DMS79 treated with DMSO at 0.1 percent for 48 hours (cell line): ENCODE measurements around the gene AUTS2.
A peak's percentile ranks its signal among the peaks of the same experiment; 100 is the strongest.

Experiments
- DNase-seq: peaks from one replicate; lab custom pipeline; 2025; lab: John Stamatoyannopoulos, UW

AUTS2 gene

DNA sequence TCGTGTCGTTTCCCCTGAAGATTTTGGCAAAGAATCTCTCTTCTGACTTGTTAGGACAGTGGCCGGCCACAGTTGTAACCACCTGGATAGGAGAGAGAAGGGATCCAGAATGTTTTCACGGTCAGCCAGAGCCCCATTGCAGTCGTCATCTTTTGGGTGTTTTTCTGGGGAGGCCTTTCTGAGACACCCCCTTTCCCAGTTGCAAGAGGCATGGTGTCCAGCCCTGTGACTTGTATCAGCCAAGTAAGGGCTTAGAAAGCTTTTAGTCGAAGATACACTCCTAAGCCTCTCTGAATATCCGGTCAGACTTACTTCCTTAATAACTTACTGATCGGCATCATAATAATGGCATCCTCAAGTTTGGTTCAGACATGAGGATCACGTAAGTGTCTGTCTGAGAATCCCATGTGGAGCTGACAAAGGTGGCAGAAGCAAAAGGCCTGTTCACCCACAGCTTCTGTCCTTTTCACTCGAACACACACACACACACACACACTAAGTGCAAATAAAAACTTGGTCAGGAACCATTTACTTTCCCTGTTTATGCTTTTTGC is 1098.0 kb downstream of the AUTS2 start:
- peak; percentile 37 for DNase-seq

DNA sequence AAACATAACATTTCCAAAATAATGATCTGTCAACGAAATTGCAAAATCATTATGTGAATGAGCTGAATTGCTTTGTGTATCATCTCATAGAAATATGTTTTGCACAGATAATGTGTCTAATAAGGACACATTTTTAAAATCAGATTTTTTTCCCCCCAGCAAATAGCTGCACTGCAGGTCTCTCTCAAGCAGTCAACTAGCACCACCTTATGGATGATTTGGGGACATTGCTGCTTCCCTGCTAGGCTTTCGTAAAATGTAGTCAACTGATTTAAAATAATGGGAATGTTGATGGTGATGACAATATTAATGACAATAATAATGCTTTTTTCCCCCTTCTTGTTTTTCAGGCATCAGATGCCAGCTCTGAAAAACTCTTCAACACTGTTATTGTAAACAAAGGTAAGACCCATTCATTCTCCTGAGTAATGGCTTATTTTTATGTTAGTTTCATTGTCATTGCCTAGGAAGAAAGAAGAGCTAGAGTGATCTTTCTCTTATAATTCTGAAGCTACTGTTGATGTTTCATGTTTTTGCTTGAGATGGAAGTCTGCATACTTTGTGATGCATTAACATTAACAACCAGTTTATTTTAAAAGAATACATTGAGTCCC is 1100.1 kb downstream of the AUTS2 start:
- DNase-seq: peak; percentile 76

DNA sequence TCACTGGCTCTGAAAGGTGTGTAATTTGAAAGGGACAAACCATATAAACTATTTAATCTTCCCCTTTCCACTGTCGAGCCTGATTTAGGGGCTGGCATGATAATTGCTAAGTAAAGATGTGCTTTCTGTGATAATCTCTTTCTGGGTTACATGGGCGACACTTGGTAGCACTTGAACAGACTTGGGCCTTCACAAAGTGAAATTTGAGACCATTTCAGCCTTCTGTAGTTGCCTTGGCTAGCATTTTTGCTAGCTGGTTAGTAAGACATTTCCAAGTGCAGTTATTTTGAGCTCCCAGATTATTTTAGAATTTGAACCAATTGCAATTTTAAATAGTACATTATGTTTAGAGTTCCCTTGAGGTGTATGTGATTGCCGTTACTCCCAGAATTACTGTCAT is 1101.0 kb downstream of the AUTS2 start:
- no peak for DNase-seq

DNA sequence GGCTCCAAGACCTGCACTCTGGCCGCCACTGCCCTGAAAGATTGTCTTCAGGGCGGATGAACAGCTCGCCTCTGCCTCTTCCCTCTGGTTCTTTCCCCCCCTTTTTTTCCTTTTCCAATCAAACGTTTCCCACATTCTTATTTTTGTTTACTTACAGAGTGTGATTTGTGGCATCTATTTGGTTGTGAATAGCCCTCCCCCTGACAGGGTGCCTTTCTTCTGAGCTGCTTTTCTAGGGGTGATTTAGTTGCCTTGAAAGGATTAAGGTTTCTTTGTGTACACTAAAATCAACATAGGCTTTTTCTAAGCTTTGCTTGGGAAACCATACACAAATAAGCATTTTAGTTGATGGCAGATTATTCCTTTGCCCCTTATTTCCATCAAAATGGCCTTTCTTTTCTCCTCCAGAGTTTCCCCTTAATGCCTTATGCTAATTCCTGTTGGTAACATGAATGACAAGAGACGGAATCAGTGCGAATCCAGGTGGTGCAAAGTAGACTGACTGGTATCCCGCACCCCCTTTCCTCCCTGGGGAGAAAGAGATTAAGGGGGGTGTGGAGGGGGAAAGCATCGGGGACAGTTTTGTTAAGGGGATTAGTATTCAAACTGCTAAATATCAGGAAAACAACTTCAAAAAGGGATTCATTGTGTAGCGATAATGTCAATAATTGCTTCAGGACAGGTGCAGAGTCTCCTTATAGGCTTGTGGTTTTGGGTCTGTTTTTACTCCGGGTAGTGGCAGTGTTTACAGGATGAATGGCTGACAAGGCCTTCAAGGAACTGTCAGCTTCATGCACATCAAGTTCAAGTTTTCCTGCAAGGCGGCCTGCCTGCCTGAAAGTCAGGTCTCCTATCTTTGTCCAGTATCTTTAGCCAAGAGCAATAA is 1102.0 kb downstream of the AUTS2 start:
- DNase-seq: no peak

DNA sequence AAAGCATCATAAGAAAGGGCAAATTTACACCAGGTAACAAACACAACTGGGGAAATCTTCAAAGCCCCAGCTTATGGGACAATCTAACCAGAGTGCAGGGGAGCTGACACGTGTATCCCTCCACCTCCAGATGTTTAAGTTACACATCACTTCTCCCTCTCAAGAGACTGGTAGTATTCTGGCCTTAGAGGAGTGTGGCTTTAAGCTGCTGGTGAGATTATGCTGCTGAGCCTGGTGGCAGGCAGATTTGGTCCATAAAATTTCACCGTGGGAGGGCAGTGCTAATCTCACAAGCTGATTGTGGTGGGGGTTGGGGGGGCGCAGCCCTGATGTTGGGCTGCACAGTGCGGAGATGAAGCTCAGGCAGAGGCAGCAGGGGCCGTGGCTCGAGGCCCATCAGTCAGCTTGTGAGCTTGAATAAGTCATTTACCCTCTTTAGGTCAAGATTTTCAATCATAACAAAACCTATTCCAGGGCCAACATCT is 1102.7 kb downstream of the AUTS2 start:
- no peak for DNase-seq

DNA sequence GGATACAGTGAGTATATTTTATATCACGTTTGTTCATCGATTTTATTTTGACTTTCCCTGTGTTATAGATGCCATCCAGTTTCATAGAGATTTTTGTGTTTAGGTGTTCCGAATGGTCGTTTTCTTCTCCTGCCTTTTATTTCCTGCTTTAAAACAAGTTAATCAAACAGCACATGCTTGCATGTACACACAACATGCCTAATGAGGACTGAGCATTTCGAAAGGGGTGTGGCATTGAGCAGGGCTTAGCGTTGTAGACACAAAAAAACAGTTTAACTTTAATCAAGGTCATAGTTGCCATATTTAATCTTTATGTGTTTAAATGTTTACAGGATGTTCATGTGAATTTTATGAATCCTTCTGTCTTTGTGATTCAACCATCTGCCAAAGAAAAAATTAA is 1103.2 kb downstream of the AUTS2 start:
- DNase-seq: no peak

DNA sequence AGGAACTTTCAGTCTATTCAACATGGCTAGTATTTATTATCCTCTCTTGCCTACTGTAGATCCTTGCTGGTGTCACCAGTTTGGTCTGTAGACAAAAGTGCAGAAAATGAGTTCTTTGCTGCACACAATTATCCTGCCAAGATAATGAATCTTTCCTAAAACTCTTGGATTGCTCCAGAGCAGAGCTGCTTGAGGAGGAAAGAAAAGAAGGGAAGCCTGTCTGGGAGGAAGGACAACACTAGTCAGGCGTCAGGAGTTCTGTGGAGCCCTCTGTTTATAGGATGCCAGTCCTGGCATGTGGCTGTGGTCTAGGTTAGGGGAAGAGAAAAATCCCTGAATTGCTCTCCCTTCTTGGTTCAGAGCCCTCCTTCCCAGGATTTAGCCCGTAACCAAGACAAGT is 1103.7 kb downstream of the AUTS2 start:
- DNase-seq: no peak

DNA sequence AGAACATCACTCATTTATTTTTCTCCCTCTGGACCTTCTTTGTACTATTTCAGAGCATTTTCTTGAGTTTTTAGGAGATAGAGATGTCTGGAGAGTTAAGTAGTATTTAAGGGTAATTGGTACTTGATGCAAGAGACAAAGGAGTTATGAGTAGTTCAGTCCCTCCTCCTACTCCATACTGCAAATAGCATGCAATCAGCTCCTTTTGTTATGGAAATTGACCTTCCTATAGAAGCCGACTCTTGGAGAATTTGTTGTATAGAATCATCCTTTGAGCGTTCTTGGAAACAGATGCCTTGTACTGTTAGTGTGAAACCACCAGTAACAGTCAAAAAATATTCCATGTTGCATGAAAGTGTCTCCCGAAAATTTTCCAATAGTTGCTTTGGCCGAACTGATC is 1105.5 kb downstream of the AUTS2 start:
- no peak for DNase-seq

DNA sequence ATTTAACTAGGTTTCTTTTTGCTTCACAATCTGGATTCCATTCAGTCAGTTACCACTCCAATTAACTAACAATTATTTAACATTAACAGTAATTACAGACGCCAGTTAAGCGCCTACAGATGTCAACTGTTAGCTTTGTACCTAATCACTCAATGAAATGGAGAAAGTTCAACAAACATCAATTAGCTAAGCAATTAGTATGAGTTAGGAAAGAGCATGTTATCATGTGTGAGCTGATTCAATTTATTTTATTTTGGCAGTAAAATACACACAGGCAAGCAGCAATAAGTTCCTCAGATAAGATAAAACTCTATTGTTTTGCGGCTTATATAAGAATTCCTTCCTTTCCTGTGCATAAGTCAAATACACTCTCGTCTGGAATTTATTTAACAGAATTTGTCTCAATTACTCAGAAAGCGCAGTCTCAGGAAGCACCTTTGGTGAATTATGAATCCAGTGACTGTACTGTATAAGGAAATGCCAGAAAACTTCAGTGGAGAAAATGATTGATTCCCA is 1106.6 kb downstream of the AUTS2 start:
- DNase-seq: no peak

DNA sequence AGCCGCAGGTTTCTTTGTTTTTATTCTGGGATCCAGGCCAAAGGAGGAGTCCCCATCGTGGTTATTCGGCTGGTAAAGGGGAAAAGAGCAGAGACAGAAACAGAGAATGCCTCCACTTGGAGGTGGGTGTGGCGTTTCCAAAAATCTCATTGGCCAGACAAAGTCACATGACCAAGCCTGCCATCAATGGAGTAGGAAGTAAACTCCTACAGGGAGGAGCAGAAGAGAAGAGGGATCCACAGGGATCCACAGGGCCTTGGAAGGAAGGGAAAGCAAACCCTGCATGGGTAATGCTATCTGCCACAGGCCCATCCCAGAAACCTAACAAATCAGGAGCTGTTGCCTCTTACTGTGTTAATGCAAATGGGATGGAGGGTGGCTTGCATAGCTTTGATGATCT is 1107.9 kb downstream of the AUTS2 start:
- no peak for DNase-seq

DNA sequence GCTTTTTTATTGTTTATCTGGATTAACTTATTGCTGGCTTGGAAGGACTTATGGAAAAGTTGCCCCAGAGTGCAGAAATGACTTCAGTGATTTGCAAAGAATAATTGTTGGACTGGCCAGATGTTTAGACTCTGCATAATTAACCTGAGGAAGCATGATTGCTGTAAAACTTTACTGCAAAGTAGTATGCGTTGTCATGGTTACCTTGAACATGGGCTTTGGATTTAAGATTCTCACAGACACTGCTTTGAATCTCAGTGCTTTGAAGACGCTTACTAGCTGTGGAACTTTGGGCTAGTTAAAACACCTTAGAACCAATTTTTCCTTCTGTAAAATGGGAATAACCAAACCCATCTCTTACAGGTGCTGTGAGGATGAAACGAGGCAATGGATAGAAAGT is 1108.4 kb downstream of the AUTS2 start:
- DNase-seq: no peak

DNA sequence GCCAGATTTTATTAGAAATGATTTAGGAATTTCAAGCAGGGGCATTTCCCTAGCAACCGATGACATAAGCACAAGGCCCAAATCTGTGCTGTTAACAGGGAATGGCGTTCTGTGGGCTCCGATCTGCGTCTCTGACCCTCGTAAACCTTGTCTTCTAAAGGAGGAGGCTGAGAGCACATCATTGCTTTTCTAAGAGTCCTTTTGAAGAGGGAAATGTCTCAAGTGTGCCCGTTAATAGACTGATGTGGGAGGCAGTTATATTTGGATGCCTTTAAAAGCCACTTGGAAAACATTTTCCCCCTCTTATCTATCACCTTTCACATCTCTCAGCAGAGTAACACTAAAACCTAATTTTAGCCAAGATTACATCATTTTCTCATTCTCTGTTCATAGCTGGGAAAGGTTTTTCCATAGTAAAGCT is 1109.6 kb downstream of the AUTS2 start:
- DNase-seq: peak; percentile 98

DNA sequence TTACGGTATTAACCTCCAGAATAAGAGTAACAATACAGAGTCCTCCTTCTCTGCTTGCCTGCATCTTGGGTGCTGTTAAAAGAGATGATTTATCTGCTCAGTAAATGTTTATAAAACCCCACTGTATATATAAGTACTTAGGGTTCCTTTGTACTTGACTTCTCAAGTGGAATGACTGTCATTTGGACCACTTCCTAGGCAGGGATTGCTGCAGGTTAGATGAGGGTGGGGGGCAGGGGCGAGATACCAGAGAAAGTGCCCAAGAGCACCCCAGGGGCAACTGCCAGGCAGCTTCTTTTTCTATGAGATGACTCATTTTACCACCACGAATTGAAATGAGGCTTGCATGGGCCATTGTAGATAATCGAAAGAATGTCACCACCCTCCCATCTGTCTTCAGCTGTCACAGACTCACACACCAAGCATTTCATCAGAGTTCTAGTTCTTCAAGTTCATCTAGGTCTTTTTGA is 1111.8 kb downstream of the AUTS2 start:
- peak; percentile 70 for DNase-seq

DNA sequence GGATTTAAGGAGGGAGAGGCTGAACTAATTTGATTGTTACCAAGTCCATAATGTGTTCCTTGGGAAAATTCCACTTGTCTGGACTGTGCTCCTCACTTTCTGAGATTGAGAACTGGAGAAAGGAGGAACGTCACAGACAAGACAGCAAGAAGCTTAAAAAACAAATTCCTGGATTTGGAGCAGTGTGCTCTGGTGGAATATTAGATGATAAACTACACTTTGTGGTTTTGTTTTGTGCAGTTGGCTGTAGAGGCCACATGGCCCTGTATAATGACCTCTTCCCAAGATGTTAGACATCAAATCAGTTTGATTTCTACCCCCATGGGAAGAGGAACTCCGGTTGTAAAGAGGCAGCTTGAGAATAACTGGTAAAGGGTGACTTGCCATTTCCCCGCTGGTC is 1112.4 kb downstream of the AUTS2 start:
- DNase-seq: no peak

DNA sequence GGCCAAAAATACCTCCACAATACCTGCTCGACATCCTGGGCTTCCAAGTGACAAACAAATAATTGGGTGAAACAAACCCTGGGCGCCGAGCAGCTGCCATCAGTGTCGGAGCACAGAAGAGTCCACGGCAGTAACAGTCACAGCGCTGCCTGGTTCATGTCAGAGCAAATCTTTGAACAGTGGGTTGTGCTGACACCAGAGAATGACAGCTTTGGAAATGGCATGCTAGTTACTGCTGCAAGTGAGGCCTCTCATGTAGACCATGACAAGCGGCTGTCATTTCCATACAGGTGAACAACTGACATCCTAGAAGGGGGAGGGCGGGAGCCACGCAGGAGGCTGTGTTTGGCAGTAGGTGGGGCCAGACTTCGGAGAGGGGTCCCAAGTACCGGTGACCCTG is 1113.2 kb downstream of the AUTS2 start:
- no peak for DNase-seq

DNA sequence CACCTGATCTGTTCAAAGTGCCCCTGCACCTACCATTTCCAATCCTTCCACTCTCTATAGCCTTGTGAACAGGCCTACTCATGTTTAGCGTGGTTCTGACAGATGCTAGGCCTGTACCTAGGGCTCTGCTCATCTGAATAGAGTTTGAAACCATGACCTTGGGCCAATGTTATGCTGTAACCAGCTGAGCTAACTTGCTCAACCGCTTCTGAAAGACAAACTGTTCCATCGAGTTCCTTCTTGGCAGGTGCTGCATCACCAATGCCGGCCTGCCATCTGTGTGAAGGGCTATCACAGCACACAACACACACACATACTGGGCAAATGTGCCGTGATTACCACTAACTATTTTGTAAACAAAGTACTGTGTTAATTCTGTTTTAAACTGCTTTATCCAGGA is 1114.7 kb downstream of the AUTS2 start:
- DNase-seq: no peak

DNA sequence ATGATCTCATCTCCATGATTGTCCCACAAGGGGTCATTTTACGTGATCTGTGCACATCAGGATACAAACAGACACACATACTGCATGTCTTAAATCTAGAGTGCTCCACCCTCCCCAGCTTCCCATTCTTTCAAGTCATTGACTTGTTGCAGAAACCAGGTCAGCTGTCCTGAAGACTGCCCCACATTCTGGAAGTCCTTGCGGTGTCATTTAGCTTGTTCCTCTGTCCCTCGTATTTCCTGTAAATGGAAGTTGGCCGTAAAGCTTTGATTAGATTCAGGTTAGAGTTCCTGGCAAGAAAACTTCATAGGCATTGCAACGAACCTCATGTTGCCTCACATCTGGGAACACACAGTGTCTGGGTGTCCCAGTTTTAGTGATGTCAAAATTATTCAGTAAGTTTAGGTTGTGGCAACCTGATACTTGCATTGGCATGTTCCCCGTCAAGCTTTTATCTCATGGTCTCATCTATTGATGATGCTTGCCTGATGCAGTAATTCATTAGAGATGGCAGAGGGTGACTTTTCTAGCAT is 1116.3 kb downstream of the AUTS2 start:
- DNase-seq: no peak

DNA sequence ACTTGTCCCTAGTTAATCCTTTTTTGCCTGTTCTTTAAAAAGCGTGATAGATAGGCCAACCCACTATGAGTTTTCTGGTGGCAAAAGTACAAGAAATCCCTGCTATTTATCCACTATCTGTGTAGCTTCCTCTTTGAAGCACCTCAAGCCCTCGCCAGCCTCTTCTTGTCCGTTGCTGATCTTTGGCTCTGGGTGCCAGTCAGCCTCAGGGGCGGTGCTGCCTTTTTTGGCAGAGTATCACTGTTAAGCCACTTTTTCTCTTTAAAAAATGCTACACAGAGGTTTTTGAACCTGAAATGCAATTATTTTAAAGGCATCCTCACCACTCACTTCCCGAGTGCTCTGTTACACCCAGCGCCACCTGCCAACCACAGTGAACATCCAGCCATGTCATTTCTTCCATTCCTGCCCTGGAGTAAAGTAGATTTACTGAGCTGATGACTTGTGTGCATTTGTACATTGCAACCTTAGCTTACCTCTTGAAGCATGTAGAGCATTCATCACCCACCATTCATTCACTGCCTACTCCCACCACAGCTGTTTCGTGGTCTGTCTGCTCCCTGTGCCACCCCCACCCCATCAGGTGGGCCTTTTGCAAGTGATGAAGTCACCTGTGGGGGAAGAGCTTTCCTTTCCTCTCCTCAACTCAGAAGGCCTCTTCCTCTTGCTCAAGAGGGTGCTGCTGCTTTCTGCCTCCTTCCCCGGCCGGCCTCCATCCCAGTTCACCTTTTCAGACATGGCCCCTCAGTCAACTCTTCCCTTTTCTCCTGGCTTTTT is 1119.5 kb downstream of the AUTS2 start:
- no peak for DNase-seq

DNA sequence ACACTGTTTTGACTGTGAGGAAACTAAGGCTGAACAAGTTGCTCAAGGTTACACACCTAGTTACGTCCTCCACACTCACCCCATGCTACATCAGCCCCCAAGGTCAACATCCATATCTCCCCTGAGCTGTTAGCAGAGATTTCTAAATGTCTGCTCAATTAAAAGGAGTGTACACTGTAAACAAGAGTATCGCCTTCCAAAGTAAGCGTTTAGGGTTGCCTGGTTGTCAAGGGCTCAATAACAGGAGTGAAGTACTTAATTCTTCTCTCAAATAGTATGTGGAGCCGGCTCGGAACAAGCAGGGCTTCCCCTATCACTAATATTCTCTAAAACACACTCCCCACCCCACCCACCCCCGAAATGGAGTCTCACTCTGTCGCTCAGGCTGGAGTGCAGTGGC is 1120.8 kb downstream of the AUTS2 start:
- DNase-seq: peak; percentile 73

DNA sequence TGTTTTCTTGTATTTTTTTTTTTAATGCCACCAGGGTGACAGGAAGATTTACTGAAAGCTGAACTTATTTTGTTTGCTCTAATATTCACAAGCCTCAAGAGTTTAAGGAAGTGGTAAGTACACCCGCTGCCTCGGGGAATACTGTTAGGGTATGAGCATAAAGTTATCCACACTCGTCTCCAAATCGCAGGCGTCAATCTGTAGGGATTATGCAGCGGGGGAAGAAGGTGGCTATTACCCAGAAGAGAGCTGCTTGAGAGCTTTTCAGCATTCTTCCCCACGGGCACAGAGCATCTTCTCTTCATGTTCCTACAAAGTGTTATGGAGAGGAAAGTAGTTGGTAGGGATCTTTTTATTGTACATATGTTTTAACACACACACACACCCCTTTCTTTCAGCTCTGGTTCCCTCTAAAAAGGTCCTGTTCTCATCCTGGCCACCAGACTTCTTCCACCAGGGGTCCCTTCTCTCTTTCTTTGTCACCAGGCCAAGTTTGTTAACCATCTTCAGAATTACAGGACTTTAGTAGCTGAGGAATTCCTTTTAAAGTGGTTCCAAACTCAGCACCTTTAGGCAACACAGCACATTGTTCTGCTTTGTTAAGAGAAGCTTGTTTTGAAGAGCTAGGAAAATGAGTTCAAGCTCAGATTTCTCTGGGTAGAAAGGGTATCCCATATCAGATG is 1122.1 kb downstream of the AUTS2 start:
- no peak for DNase-seq

DNA sequence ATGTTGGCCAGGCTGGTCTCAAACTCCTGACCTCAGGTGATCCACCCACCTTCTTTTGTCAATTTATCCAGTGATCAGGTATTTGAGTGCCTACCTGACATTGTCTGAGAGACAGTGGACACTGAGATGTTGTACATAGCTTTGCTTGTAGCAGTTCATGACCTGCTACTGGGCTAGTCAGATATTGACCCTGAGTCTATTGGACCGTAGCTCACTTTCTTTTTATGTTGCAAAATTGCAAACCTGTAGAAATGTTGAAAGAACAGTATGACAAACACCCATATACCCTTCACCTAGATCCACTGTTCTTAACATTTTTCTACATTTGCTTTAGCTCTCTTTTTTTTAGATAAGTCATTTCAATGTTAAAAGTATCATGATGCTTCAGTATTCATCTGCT is 1123.2 kb downstream of the AUTS2 start:
- DNase-seq: no peak
